Measurements from ENCODE around the gene UBE2O. TPM values are rescaled to one million over a fixed set of nuclear protein-coding genes. Genes with fewer than 3 reads are reported as not detected.

UBE2O gene
- polyA plus RNA-seq, 1 of the 3 experiments (the other 2 are of a cell fraction): 25.4 TPM

GRCh38 chr17:76438906-76439305 is 14.0 kb downstream of the UBE2O start:
- no peak for TF ChIP-seq YY1 (IDR thresholded peaks at IDR 0.05; ENCODE audit: low read depth)
- no peak for TF ChIP-seq SIN3A (IDR thresholded peaks at IDR 0.05; ENCODE audit: borderline replicate concordance, low read depth, low read length)
- no peak for TF ChIP-seq EZH2phosphoT487 (IDR thresholded peaks at IDR 0.05; ENCODE audit: borderline replicate concordance, low read depth)
- TF ChIP-seq TEAD4 (IDR thresholded peaks at IDR 0.05; ENCODE audit: borderline replicate concordance, insufficient read depth): no peak
- no peak for TF ChIP-seq RCOR1 (IDR thresholded peaks at IDR 0.05; ENCODE audit: low read length)
- TF ChIP-seq GATA2 (CRISPR knock-in tag; IDR thresholded peaks at IDR 0.05): no peak
- TF ChIP-seq FOXJ3 (CRISPR knock-in tag; IDR thresholded peaks at IDR 0.05): no peak
- no peak overlapping the region for H3K9ac ChIP-seq
- no peaks in the 10 kb centered on the region for H3K27me3 ChIP-seq (ENCODE audit: insufficient read depth)
- no peak overlapping the region for H3K27ac ChIP-seq (ENCODE audit: low read depth in 2 of 2, low read length in 1 of 2)
- no peaks in the 10 kb centered on the region for H3F3A ChIP-seq (replicated peaks; ENCODE audit: insufficient read depth)
- H3K9me2 ChIP-seq: no peaks in the 10 kb centered on the region
- H3K36me3 ChIP-seq (replicated peaks in 1 of 2; ENCODE audit: control insufficient read depth in 1 of 2, insufficient read depth in 2 of 2, low read length in 1 of 2): no peaks in the 10 kb centered on the region
- 94% methylated on average over 9 of the region's 9 CpGs for WGBS (ENCODE audit: low lambda C conversion rate)
- H3K4me1 ChIP-seq (ENCODE audit: control insufficient read depth in 1 of 2, insufficient read depth in 2 of 2, low read depth in 1 of 2, low read length in 1 of 2): peaks cover 0 to 11% of the 10 kb centered on the region in 2 experiments; a peak in 2 of 4 replicates
- no peaks in the 10 kb centered on the region for H3K9me3 ChIP-seq
- CTCF ChIA-PET: interaction anchor here (0.8 to 5.7 kb wide), 12 partner anchors 10 to 105 kb away, joined by 3 to 40 read pairs (median 4); partner anchors contain the start of genes PRPSAP1 and UBE2O
- H3K4me3 ChIP-seq (ENCODE audit: low read depth in 2 of 2, low read length in 1 of 2): no peak overlapping the region
- no peak for DNase-seq
- peaks cover 71% of the 10 kb centered on the region for H4K20me1 ChIP-seq (ENCODE audit: insufficient read depth)
- POLR2A ChIA-PET: interaction anchor here (1.5 kb wide), 1 partner anchor 13 kb away, joined by 3 read pairs; no protein-coding TSS in a partner anchor
- H3K79me2 ChIP-seq (ENCODE audit: insufficient read depth): peaks cover 94% of the 10 kb centered on the region
- no peak overlapping the region for H2AFZ ChIP-seq (ENCODE audit: low read depth)
- no peak overlapping the region for H3K4me2 ChIP-seq

GRCh38 chr17:76437467-76438402 is 15.2 kb downstream of the UBE2O start:
- H3K9me2 ChIP-seq: no peaks in the 10 kb centered on the region
- no peak for DNase-seq
- H2AFZ ChIP-seq (ENCODE audit: low read depth): no peak overlapping the region
- no peaks in the 10 kb centered on the region for H3K27me3 ChIP-seq (ENCODE audit: insufficient read depth)
- peaks cover 0 to 11% of the 10 kb centered on the region in 2 experiments; a peak in 2 of 4 replicates for H3K4me1 ChIP-seq (ENCODE audit: control insufficient read depth in 1 of 2, insufficient read depth in 2 of 2, low read depth in 1 of 2, low read length in 1 of 2)
- peaks cover 94% of the 10 kb centered on the region for H3K79me2 ChIP-seq (ENCODE audit: insufficient read depth)
- H3K9me3 ChIP-seq: no peaks in the 10 kb centered on the region
- POLR2A ChIA-PET: no interaction called here
- H4K20me1 ChIP-seq (ENCODE audit: insufficient read depth): peaks cover 75% of the 10 kb centered on the region
- no peaks in the 10 kb centered on the region for H3F3A ChIP-seq (replicated peaks; ENCODE audit: insufficient read depth)
- no peak overlapping the region for H3K4me2 ChIP-seq
- H3K4me3 ChIP-seq (ENCODE audit: low read depth in 2 of 2, low read length in 1 of 2): no peak overlapping the region
- CTCF ChIA-PET: interaction anchor here (0.6 to 5.7 kb wide), 15 partner anchors 9 to 106 kb away, joined by 3 to 40 read pairs (median 3); partner anchors contain the start of gene UBE2O
- WGBS (ENCODE audit: low lambda C conversion rate): 86% methylated on average over 13 of the region's 13 CpGs
- TF ChIP-seq FOSL2 (IDR thresholded peaks at IDR 0.05; ENCODE audit: borderline replicate concordance, low read depth) (no peak), MAX (IDR thresholded peaks at IDR 0.05; ENCODE audit: low read depth) (no peak), USF1 (IDR thresholded peaks at IDR 0.05; ENCODE audit: borderline replicate concordance, low read depth) (no peak), MXI1 (IDR thresholded peaks at IDR 0.05; ENCODE audit: low read depth, low read length) (no peak), EP300 (IDR thresholded peaks at IDR 0.05; ENCODE audit: borderline replicate concordance in 1 of 2, low read depth in 1 of 2, low read length in 1 of 2) (no peak), JUND (IDR thresholded peaks at IDR 0.05) (no peak), FOXJ3 (CRISPR knock-in tag; IDR thresholded peaks at IDR 0.05) (no peak), TAF1 (IDR thresholded peaks at IDR 0.05; ENCODE audit: borderline replicate concordance, low read depth, low read length) (no peak), GATA2 (CRISPR knock-in tag; IDR thresholded peaks at IDR 0.05) (no peak)
- no peak overlapping the region for H3K9ac ChIP-seq
- no peaks in the 10 kb centered on the region for H3K36me3 ChIP-seq (replicated peaks in 1 of 2; ENCODE audit: control insufficient read depth in 1 of 2, insufficient read depth in 2 of 2, low read length in 1 of 2)
- no peak overlapping the region for H3K27ac ChIP-seq (ENCODE audit: low read depth in 2 of 2, low read length in 1 of 2)

All from SK-N-SH (cell line).